GM12874 (cell line): ENCODE measurements around the gene MYCBP2.

Experiments
- CTCF ChIP-seq: IDR thresholded peaks from 2 replicates; pipeline ENCODE4 v1.5.1; 2011; ENCODE audit warnings: low read depth, mild to moderate bottlenecking, control low read depth, low read length, moderate library complexity; ENCODE audit not compliant: insufficient read depth

Gene MYCBP2

GRCh38 chr13:77370888-77371287, 44.0 kb upstream of the MYCBP2 start:
- TF ChIP-seq CTCF: no peak

- TF ChIP-seq CTCF: no peak
Observed at GRCh38 chr13:77362166-77362565, 35.3 kb upstream of the MYCBP2 start.

GRCh38 chr13:77360032-77360685, 33.3 kb upstream of the MYCBP2 start:
- TF ChIP-seq CTCF: no peak

DNA sequence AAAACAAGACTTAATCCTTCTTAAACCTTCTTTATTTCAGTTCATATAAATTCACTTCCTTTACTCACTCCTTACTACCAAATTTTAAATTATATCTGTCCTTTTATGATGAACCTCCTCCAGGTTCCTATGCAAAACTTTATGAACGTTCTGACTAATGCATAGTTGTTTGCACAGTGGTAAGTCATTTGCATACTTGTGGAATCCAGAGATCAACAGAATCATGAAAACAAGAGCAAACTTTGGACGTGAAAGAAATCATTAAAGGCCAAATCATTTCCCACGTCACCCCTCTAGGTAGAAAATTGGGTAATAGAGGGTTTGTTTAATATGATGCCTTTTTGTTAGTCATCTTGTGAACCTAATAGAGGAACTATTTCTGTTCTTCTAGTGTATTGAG, 32.3 kb upstream of the MYCBP2 start:
- TF ChIP-seq CTCF: no peak

- TF ChIP-seq CTCF: no peak
Observed at GRCh38 chr13:77358001-77358400, 31.1 kb upstream of the MYCBP2 start.

- TF ChIP-seq CTCF: no peak
Observed at GRCh38 chr13:77356155-77356554, 29.3 kb upstream of the MYCBP2 start.

- no peak for TF ChIP-seq CTCF
Observed at GRCh38 chr13:77353995-77354394, 27.1 kb upstream of the MYCBP2 start.
